Measurements from ENCODE around the gene ZNF546.

Gene ZNF546

GRCh38 chr19:40055049-40055448, 58.2 kb downstream of the ZNF546 start:
- peak overlapping the region; percentile 89 for H3K9ac ChIP-seq (ENCODE audit: insufficient read length)
- no peak overlapping the region for H3K27ac ChIP-seq
- peaks cover 18% of the 10 kb centered on the region; the same call in 1 of the 2 replicates for H3K9me3 ChIP-seq (ENCODE audit: low read depth, low read length)
- DNase-seq (ENCODE audit: low read depth, low spot score), result no peak
- H3K4me3 ChIP-seq, result peak overlapping the region; percentile 90
- peaks cover 12% of the 10 kb centered on the region for H3K36me3 ChIP-seq (ENCODE audit: insufficient read depth, low read length)
- TF ChIP-seq POLR2AphosphoS5 (IDR thresholded peaks at IDR 0.05; ENCODE audit: borderline replicate concordance, low read depth, low read length) (no peak), FOXP2 (optimal IDR thresholded peaks at IDR 0.05; ENCODE audit: control extremely low read depth, extremely low read length, insufficient read depth) (no peak), EZH2 (IDR thresholded peaks at IDR 0.05) (no peak)

DNA sequence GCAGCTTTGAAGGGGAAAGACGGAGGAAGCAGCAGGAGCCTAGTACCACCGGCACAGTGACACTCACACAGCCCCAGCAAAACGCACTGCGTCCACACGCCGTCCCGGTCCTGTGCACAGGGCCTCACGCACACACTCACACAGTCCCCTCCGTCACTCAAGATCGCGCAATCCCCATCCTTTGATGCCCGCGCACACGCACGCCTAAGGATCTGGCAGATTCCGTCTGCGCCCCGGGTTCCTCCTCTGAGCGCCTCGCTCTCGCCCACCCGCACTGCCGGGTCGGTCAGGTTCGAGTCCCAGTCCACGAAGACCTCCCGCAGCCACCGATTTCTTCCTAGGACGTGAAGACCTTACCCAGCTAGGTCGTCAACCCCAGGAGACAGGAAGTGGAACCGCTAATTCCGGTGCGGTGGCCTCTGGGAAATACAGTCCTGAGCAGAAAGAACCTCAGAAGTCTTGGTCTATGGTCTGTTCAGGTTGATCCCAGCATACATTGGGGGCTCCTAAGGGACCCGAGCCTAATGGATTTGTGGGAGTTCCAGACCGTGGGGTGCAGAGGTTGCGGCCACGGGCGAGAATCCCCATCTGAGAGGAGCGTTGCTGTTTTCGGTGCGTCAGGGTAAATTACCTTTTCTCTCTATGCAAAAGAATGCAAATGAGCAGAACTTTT, 59.1 kb downstream of the ZNF546 start, which contains the start of gene ZNF780B:
ZNF780B (minus strand) TSS at position 400 of the 673 bp plus-strand sequence. CDS start 5,899 bp downstream, outside the sequence.
- DNase-seq (ENCODE audit: low read depth, low spot score), result peak; percentile 26
- peak within 1 kb of the TSS; percentile 90 for H3K4me3 ChIP-seq
- H3K9ac ChIP-seq (ENCODE audit: insufficient read length), result peak within 1 kb of the TSS; percentile 89
- H3K36me3 ChIP-seq (ENCODE audit: insufficient read depth, low read length), result peaks cover 5% of the 10 kb centered on the region
- H3K27ac ChIP-seq, result no peak within 1 kb of the TSS
- peaks cover 13% of the 10 kb centered on the region; the same call in 1 of the 2 replicates for H3K9me3 ChIP-seq (ENCODE audit: low read depth, low read length)
- TF ChIP-seq FOXP2 (optimal IDR thresholded peaks at IDR 0.05; ENCODE audit: control extremely low read depth, extremely low read length, insufficient read depth) (no peak), POLR2AphosphoS5 (IDR thresholded peaks at IDR 0.05; ENCODE audit: borderline replicate concordance, low read depth, low read length) (peak; percentile 87)

- Histone ChIP-seq H3K4me3 (peak overlapping the region; percentile 90), H3K9ac (ENCODE audit: insufficient read length) (peak overlapping the region; percentile 89), H3K9me3 (ENCODE audit: low read depth, low read length) (peaks cover 15% of the 10 kb centered on the region; the same call in 1 of the 2 replicates), H3K27ac (no peak overlapping the region), H3K36me3 (ENCODE audit: insufficient read depth, low read length) (peaks cover 5% of the 10 kb centered on the region)
- no peak for TF ChIP-seq EZH2 (IDR thresholded peaks at IDR 0.05)
- TF ChIP-seq FOXP2 (optimal IDR thresholded peaks at IDR 0.05; ENCODE audit: control extremely low read depth, extremely low read length, insufficient read depth), result no peak
- no peak for DNase-seq (ENCODE audit: low read depth, low spot score)
Measured at GRCh38 chr19:40056505-40056904, 59.6 kb downstream of the ZNF546 start.

DNA sequence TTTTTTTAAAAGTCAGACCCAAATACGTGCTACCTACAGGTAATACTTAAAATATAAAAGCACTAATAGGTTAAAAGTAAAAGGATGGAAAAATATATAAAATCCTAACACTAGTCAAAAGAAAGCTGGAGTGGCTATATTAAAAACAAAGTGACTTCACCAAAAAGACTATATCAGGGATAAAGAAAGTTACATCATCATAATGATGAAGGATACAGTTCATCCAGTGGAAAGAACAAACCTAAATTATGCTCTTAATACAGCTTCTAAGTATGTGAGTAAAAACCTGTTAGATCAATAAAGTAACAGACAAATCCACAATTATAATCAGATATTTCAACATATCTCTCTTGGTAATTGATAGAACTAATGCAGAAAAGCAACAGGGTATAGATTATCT, 60.3 kb downstream of the ZNF546 start:
- H3K4me3 ChIP-seq, result peak overlapping the region; percentile 90
- peaks cover 5% of the 10 kb centered on the region for H3K36me3 ChIP-seq (ENCODE audit: insufficient read depth, low read length)
- H3K27ac ChIP-seq, result no peak overlapping the region
- H3K9ac ChIP-seq (ENCODE audit: insufficient read length), result no peak overlapping the region
- peaks cover 15% of the 10 kb centered on the region; the same call in 1 of the 2 replicates for H3K9me3 ChIP-seq (ENCODE audit: low read depth, low read length)
- no peak for DNase-seq (ENCODE audit: low read depth, low spot score)
- TF ChIP-seq FOXP2 (optimal IDR thresholded peaks at IDR 0.05; ENCODE audit: control extremely low read depth, extremely low read length, insufficient read depth), result no peak
- TF ChIP-seq POLR2AphosphoS5 (IDR thresholded peaks at IDR 0.05; ENCODE audit: borderline replicate concordance, low read depth, low read length), result no peak
- TF ChIP-seq EZH2 (IDR thresholded peaks at IDR 0.05), result no peak

- no peak for DNase-seq (ENCODE audit: low read depth, low spot score)
- peaks cover 11% of the 10 kb centered on the region; the same call in 1 of the 2 replicates for H3K9me3 ChIP-seq (ENCODE audit: low read depth, low read length)
- H3K4me3 ChIP-seq, result no peak overlapping the region
- H3K9ac ChIP-seq (ENCODE audit: insufficient read length), result no peak overlapping the region
- no peak overlapping the region for H3K27ac ChIP-seq
- peaks cover 3% of the 10 kb centered on the region; the same call in 1 of the 2 replicates for H3K36me3 ChIP-seq (ENCODE audit: insufficient read depth, low read length)
- TF ChIP-seq FOXP2 (optimal IDR thresholded peaks at IDR 0.05; ENCODE audit: control extremely low read depth, extremely low read length, insufficient read depth), result no peak
- TF ChIP-seq EZH2 (IDR thresholded peaks at IDR 0.05), result no peak
- no peak for TF ChIP-seq POLR2AphosphoS5 (IDR thresholded peaks at IDR 0.05; ENCODE audit: borderline replicate concordance, low read depth, low read length)
Measured at GRCh38 chr19:40059624-40060023, 62.8 kb downstream of the ZNF546 start.

GRCh38 chr19:40070058-40070457, 73.2 kb downstream of the ZNF546 start:
- Histone ChIP-seq H3K9me3 (ENCODE audit: low read depth, low read length) (peaks cover 7% of the 10 kb centered on the region; the same call in 1 of the 2 replicates), H3K9ac (ENCODE audit: insufficient read length) (no peak overlapping the region), H3K27ac (no peak overlapping the region), H3K36me3 (ENCODE audit: insufficient read depth, low read length) (peaks cover 25% of the 10 kb centered on the region), H3K4me3 (no peak overlapping the region)
- no peak for DNase-seq (ENCODE audit: low read depth, low spot score)
- TF ChIP-seq FOXP2 (optimal IDR thresholded peaks at IDR 0.05; ENCODE audit: control extremely low read depth, extremely low read length, insufficient read depth) (no peak), EZH2 (IDR thresholded peaks at IDR 0.05) (no peak), POLR2AphosphoS5 (IDR thresholded peaks at IDR 0.05; ENCODE audit: borderline replicate concordance, low read depth, low read length) (no peak)

Measured in SK-N-MC (cell line).